Suprapubic skin (tissue), 4 donors: ENCODE measurements around the gene KRT85.
"Not testable (repeated sequence)": the region's sequence is repeated elsewhere in the genome, so short reads cannot be mapped to it uniquely, and the experiment has no call there.

Source experiments
- CTCF ChIP-seq, 2 donors: fragments of 200-600 bp in 1 of 2; fragments of 450-650 bp in 1 of 2; sonication (generic) in 1 of 2; IDR thresholded peaks; one replicate each; pipeline ENCODE4 v1.5.1; 2016 to 2019; ENCODE audit warnings: antibody characterized with exemption in 2 of 2, mild to moderate bottlenecking in 1 of 2, moderate library complexity in 1 of 2
- EP300 ChIP-seq: sonication (generic); formaldehyde crosslinking; IDR thresholded peaks from one replicate; pipeline ENCODE4 v1.6.1; 2017; ENCODE audit warnings: antibody characterized with exemption
- POLR2A ChIP-seq, 2 donors: fragments of 450-650 bp; IDR thresholded peaks; one replicate each; pipeline ENCODE4 v1.6.1; 2017; ENCODE audit warnings: antibody characterized with exemption in 2 of 2, mild to moderate bottlenecking in 2 of 2, moderate library complexity in 2 of 2
- POLR2AphosphoS5 ChIP-seq, 3 donors: sonication (generic); formaldehyde crosslinking; IDR thresholded peaks; one replicate each; pipeline ENCODE4 v1.6.1; 2017; ENCODE audit warnings: antibody characterized with exemption in 3 of 3

- not testable (repeated sequence) for TF ChIP-seq POLR2A (IDR thresholded peaks at IDR 0.05); CTCF (IDR thresholded peaks at IDR 0.05); POLR2AphosphoS5 (IDR thresholded peaks at IDR 0.05); EP300
Measured at GRCh38 chr12:52315721-52316120, 51.6 kb downstream of the KRT85 start.
